HG03439 (cell line): ENCODE results near the gene TMEM176B.

Experiments
- ATAC-seq: cut with Tn5 transposase; IDR thresholded peaks from one replicate; pipeline ENCODE4 v1.9.1; 2021; ENCODE audit warnings: mild to moderate bottlenecking, moderate library complexity; ENCODE audit not compliant: unreplicated experiment

Gene TMEM176B

GRCh38 chr7:150799741-150800580, at the start of gene TMEM176B:
TSS of gene TMEM176B (minus strand) at chr7:150800364. CDS start at chr7:150796569, 3,795 bp downstream.
- no peak for ATAC-seq

- no peak for ATAC-seq
These were observed 49.1 kb upstream of the TMEM176B start for GRCh38 chr7:150849204-150849775.

- no peak for ATAC-seq
These were observed 48.5 kb upstream of the TMEM176B start for GRCh38 chr7:150848561-150849115.

- ATAC-seq, result no peak
These were observed 47.9 kb upstream of the TMEM176B start for GRCh38 chr7:150848111-150848510.

GRCh38 chr7:150847536-150847935, 47.4 kb upstream of the TMEM176B start:
- ATAC-seq, result no peak

GRCh38 chr7:150846291-150847115, 46.3 kb upstream of the TMEM176B start:
- ATAC-seq, result no peak

- ATAC-seq, result no peak
These were observed 45.3 kb upstream of the TMEM176B start for GRCh38 chr7:150845421-150845861.

GRCh38 chr7:150842716-150843115, 42.6 kb upstream of the TMEM176B start:
- ATAC-seq, result no peak

GRCh38 chr7:150842018-150842417, 41.9 kb upstream of the TMEM176B start:
- ATAC-seq, result no peak

GRCh38 chr7:150838965-150839650, 38.9 kb upstream of the TMEM176B start:
- no peak for ATAC-seq

GRCh38 chr7:150835702-150836280, 35.6 kb upstream of the TMEM176B start:
- no peak for ATAC-seq

- ATAC-seq, result no peak
These were observed 34.9 kb upstream of the TMEM176B start for GRCh38 chr7:150835019-150835418.

GRCh38 chr7:150831851-150832250, 31.7 kb upstream of the TMEM176B start:
- ATAC-seq, result no peak

GRCh38 chr7:150830937-150831336, 30.8 kb upstream of the TMEM176B start:
- no peak for ATAC-seq

- no peak for ATAC-seq
These were observed 29.3 kb upstream of the TMEM176B start for GRCh38 chr7:150829426-150829825.

GRCh38 chr7:150828384-150828783, 28.2 kb upstream of the TMEM176B start:
- no peak for ATAC-seq

- ATAC-seq, result no peak
These were observed 26.1 kb upstream of the TMEM176B start for GRCh38 chr7:150826061-150826849.

GRCh38 chr7:150824379-150825177, 24.4 kb upstream of the TMEM176B start:
- ATAC-seq, result no peak
